GDM1 (cell line): ENCODE measurements around the gene ACTA1.
"Not testable (repeated sequence)": the region's sequence is repeated elsewhere in the genome, so short reads cannot be mapped to it uniquely, and the experiment has no call there.

Source experiments
- DNase-seq: peaks from one replicate; lab custom pipeline; 2025; lab: John Stamatoyannopoulos, UW

Gene ACTA1

DNA sequence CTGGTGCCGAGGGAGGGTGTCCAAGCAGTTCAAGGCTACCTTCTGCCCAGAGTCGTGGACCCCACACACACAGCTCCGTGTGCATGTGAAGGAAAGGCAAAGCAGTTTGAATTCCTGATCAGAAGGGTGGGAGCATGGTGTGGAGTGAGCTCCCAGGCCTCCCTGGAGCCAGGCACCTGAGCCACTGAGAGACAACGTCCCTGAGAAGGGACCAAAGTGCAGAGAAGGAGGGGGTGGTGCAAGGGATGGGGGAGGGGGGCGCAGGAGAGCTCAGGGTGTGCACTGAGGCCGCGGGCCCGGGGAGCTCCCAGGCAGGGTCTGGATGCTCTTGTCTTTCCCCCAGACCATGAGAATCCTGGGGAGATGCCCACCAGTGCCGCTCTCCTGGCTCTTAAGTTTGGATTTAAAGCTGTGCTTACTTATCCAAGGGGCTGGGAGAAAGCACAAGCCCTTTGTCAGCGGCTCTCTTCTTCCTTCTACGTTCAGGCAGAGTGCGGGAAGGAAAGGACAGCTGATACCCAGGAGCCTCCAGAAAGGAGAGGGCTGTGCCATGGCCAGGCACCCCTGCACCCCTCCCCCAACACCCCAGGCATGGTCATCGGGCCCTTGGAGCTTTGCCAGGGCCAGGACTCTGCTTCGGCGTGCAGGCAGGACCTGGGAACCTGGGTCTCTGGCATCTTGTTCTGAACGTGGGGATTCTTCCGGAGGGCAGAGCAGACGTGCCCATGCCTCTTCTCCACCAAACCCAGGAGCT lies 24.1 kb downstream of the ACTA1 start:
- DNase-seq, result no peak

DNA sequence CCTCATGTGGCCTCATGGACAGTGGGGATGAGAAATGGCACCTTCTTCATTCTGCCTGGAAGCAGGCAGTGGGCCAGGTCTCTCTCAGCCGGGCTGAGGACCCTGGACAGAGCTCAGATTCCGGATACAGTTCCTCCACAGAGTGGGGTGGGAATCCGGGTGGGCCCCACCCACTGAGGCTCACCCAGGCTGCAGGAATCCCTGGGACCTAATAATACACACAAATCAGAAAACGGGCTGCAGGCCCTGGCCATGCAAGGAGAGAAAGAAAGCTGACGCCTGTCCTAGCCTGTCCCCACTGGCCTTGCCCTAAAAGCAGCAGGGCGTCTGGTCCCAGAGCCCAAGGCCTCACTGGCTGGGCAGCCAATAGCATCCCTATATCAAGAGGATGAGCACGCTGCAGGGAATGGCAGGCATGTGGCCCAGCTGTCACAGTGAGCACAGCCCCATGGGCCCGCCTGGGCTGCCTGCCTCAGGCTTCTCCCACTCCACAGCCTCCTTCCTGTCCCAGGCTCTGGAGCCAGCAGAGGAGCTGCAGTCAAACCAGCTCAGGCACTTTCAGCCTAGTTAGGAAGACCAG lies 25.3 kb downstream of the ACTA1 start:
- no peak for DNase-seq

DNA sequence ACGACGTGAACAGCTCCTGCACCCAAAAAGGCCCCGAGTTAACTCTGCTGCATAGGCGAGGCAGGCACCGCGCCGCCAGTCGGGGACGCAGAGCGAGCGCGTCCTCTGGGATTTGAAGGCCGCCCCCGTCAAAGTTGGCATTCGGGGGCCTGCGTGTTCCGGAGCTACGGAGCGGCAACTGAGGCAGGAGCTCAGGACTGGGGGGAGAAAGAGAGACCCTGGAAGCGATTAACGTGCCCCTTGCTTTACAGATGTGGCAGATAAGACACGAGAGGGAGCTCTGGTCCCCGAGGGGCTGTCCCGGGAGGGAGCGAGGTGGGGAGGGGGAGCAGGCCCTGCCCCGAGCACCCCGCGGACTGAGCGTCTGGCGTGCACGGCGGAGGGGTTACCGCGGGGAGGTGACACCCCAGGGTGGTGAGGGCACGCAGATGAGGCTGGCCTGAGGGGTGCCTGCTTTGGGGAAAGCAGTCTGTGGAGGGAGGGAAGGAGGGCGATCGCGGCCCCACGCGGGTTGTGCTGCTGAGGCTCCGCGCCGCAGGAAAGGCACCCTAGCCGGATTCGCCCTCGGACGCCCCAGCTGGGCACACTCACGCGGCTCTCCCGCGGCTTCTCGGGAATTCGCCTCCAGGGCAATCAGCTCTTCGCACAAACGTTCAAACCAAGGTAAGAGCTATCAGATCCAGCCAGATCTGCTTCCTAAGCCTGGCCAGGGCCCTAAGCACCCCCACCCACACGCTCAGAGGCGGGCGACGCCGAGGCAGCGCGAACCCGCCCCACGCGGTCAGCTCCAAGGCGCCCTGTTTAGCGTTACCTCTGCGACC lies 26.5 kb downstream of the ACTA1 start:
- DNase-seq, result no peak

DNA sequence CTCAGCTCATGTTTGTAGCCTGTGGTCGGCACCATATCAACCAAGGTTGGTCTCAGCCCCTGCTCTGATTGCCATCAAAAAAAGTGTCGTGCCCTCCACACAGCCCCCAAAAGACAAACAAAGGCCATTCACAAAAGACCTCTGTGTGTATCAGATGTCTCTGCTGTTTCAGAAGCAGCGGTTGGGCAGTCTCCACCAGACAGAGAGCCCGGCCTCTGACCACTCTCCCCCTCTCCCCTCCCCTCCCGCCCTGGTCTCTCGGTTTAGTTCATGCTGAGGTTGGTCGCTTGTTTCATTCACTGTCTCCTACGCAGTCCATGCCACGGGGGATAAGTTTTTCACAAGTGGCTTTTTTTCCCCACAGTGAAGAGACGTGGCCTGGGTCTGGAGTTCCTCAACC lies 27.1 kb downstream of the ACTA1 start:
- DNase-seq, result no peak

DNA sequence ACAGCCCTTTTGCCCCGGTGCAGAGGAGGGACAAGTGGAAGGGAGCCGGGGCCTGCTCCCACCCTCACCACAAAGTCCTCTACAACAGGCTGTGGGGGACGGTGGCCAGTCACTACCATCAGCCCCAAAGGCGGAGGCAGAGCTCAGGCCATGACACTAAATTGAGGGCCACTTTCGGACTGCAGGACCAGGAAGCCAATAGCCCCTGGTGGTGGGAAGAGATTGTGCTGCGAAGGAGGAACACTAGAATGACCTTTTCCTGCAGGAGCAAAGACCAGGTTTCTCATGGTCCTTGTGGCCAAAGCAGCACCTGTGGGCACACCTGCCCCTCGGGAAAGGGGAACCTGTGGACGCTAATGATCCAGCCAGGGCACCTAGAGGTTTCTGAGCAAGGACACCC lies 30.3 kb downstream of the ACTA1 start:
- DNase-seq, result no peak

DNA sequence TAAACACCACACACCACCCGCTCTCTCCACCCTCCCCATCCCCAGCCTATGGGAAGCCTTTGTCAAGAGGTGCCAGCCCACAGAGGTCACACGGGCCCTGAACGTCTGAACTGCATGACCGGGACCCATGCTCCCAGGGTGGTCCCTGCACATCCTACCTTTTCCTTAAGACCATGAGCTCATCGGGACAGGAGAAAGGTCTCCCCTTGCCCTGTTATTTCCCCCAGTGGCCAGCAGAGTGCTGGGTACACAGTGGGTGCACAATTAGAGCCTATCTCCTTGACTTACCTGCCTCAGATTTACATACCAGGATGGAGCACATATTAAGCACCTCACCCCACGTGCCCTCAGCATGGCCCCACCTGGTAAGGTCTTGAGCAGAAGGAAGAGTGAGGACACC lies 30.9 kb downstream of the ACTA1 start:
- no peak for DNase-seq

DNA sequence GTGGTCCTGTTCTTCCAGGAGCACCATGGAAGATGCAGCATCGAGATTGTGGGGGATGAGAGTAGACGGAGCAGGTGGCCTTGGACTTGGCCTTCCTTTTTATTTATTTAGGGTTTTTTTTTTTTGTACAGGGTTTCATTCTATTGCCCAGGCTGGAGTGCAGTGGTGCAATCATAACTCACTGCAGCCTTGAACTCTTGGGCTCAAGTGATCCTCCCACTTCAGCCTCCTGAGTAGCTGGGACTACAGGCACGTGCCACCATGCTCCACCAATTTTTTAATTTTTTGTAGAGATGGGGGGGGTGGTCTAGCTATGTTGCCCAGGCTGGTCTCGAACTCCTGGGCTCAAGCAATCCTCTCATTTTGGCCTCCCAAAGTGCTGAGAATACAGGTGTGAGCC lies 31.6 kb downstream of the ACTA1 start:
- DNase-seq, result not testable (repeated sequence)

DNA sequence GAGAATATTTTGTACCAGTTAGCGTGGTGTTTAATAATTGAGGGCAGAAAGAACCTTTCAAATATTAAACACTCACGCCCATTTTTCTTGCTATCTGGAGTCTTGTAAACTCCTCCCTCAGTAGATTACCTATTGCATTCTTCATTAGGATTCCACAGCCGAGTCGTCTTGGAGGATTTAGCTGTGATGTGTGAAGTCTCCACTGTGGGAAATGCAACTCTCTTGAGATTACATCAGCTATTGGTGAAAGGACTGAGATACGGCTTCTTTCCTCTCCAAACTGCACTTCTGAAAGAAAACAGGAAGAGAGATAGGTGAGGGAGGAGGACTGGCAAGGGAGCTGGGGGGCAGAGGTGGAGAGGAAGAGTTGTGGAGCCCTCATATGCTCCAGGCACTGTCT lies 36.1 kb downstream of the ACTA1 start:
- no peak for DNase-seq

DNA sequence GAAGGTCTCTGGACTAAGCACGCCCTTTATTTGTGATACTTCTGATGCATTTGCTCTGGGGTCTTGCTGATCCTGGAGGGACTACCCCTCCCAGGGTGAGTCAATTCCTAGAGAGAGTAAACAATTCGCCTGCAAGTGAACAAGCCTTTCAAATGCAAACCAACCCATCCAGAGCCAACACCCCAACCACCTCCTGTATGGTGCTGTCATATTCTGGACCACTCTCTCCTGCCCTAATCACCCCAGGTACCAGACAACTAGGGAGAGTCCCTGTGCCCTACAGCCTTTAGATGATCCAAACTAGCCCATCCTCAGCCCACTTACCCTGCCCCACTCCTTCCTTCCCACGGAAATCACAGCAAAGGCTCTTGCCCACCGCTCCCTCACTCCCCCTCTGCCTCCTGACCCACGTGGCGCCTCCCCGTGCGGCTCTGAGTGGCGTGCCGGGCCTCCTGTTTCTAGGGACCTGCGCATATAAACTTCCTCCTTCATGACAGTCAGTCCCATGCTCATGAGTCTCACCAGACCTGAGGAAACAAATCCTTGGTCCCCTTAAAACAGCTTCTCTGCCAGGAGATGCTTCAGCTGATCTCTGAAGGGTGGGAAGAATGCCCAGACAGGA lies 37.2 kb downstream of the ACTA1 start:
- no peak for DNase-seq

DNA sequence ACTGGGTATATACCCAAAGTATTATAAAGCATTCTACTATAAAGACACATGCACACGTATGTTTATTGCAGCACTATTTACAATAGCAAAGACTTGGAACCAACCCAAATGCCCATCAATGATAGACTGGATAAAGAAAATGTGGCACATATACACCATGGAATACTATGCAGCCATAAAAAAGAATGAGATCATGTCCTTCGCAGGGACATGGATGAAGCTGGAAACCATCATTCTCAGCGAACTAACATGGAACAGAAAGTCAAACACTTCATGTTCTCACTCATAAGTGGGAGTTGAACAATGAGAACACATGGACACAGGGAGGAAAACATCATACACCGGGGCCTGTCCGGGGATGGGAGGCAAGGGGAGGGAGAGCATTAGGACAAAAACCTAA lies 39.4 kb downstream of the ACTA1 start:
- not testable (repeated sequence) for DNase-seq

DNA sequence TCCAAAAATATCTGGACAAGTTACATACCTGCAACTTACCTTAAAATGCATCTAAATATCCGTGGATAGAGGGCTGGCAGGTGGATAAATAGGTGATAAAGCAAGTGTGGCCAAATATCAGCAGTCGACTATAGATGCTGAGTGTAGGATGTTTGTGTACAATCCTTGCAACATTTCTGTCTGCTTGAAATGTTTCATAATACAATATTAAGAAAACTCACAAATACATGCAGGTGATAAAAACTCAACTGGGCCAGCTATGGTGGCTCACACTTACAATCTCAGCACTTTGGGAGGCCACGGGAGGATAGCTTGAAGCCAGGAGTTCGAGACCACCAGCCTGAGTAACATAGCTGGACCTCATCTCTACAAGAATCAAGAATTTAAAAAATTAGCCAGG lies 41.0 kb downstream of the ACTA1 start:
- DNase-seq, result no peak

DNA sequence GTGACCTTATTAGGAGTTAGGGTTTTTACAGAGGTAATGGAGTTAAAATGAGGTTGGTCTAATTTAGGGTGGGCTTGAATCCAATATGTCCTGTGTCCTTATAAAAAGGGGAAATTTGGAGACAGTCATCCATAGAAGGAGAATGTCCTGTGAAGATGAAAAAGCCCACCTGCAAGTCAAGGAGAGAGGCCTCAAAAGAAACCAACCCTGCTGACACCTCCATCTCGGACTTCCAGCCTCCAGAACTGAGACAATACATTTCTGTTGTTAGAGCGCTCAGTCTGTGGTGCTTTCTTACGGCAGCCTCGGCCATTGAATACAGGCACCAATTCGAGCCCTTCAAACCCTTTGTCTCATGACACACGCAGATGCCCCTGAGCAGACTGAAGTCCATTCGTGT lies 43.8 kb downstream of the ACTA1 start:
- DNase-seq, result no peak

DNA sequence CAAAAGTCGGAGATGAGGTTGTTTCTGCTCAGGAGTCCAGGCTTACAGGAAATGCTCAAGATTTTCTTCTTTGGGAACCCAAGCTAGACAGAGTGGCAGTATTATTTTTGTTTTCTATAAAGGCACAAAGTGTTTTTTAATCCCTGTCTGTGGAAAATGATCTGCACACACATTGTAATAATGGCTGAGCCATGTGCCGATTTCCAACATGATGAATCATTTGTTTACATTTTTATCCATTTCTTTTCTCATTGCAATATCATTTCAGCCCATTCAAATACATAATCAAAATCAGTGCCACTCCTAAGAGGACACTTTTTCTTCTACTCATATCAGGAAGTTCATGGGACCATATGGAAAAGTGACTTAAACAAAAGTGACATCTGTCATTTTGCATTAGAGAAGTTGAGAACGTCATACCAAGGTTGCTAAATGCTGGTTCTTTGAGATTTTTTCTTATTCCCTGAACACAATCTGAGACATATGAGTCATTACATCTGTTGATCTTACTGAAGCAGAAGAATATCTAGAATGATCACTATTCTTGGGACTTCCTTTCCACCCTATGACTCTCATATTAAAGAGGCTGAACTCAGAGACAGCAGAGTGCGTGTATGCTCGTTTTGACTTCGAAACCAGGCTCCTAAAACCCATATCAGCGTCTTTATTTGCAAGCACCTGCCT lies 44.9 kb downstream of the ACTA1 start:
- DNase-seq, result no peak

DNA sequence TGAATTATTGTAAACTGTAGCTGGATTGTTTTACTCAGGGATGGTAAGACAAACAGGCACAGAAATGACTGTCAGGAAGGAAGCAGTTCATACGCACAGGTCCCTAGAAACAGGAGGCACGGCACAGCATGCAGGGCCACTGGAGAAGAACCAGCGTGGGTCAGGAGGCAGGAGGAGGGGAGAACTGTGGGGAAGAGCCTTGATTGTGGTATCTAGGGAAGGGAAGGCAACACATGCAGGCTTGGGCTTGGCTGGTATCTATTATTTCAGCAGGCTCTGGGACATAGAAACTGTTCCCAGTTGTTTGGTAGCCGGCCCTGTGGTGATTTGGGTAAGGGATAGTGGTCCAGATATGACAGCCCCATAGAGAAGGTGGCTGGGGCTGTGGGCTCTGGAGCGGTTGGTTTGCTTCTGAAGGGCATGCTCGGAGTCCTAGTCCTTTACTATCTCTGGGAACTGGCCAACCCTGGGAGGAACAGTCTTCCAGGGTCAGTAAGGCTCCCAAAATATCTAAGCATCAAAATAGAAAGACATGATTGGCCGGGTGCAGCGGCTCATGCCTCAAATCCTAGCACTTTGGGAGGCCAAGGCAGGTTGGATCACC lies 47.9 kb downstream of the ACTA1 start:
- no peak for DNase-seq

DNA sequence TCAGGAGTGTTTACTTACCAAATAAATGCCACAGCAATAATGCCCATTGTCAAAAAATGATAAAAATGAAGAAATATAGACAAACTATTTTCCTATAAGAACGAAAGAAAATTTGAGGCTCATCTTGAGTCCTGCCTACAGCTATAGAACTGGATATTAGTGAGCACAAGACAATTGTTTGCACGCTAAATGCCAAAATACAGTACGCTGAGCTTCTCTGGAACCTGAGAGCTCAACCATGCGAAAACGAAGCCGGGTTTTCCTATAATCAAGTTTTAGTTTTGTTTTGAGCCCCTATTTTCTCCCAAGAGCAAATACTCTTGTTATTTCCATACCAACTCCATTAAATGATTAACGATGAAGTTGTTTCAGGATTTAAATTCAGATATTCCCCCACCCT lies 49.1 kb downstream of the ACTA1 start:
- DNase-seq, result no peak

DNA sequence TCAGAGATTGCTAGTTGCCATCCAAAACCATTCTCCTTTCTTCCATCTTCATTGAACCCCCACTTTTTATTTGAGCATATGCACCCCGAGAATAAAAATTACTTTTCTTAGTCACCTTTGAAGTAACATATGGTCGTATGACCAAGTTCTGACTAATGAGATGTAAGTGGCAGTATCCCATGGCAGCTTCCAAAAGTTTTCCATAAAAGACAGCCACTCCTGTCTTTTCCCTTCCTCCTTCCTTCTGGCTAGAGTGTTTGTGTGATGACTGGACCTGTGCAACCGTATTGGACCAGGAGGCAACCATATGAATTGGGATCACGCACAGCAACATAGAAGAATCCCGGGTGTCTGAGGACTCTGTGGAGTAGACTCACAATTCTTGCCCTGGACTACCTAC lies 49.9 kb downstream of the ACTA1 start:
- DNase-seq, result no peak

DNA sequence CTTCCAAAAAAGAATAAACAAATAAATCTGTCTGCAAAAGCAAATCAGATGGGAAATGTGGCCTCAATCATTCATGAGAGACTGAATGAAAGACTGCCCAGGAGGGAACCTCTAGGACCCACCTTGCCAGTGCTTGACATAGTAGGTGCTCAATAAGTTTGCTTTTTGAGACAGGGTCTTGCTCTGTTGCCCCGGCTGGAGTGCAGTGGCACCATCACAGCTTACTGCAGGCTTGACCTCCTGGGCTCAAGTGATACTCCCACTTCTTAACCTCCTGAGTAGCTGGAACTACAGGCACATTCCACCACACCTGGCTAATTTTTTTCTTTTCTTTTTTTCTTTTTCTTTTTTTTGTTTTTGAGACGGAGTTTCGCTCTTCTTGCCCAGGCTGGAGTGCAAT lies 50.7 kb downstream of the ACTA1 start:
- DNase-seq, result no peak
